ENCODE measurements around the gene HOXA4. TPM values are rescaled to one million over a fixed set of nuclear protein-coding genes. Genes with fewer than 3 reads are reported as not detected.

Gene HOXA4
- total RNA-seq, 2 experiments from 2014 or later, result 0.25 TPM; not detected in 1

DNA sequence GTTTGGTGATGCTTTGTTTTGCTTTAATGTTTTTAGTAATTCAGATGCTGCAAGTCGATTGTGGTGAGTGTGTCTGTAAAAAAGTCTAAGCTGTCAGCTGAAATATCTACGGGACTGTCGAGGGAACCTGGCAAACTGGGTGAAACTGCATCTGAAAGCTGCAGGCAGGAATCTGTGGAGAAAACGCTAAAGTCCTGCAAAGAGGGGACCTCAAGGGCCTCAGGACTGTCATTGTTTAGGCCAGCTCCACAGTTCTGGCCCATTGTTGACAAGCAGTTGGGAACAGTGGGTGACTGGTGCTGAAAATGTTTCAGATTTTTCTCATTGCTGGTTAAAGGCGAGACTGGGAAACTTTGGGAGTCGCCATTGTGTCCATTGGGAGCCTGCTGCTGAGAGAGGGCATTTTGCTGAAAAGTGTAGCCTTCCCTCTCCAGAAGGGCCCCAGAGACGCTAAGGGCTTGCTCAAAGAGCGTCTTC is 29.8 kb downstream of the HOXA4 start:
- Mint-ChIP-seq H3K4me1 (peaks cover 22% of the 10 kb centered on the region), H3K27me3 (peaks cover 88% of the 10 kb centered on the region), H3K27ac (no peak overlapping the region), H3K4me3 (no peak overlapping the region), H3K36me3 (ENCODE audit: low read depth) (peaks cover 18% of the 10 kb centered on the region), H3K9me3 (no peaks in the 10 kb centered on the region)
- DNase-seq, result no peak
- CTCF ChIA-PET, result interaction anchor here (0.9 to 1.2 kb wide), 2 partner anchors 32 to 47 kb away, joined by 3 read pairs; no protein-coding TSS in a partner anchor
- POLR2A ChIA-PET, result no interaction called here

DNA sequence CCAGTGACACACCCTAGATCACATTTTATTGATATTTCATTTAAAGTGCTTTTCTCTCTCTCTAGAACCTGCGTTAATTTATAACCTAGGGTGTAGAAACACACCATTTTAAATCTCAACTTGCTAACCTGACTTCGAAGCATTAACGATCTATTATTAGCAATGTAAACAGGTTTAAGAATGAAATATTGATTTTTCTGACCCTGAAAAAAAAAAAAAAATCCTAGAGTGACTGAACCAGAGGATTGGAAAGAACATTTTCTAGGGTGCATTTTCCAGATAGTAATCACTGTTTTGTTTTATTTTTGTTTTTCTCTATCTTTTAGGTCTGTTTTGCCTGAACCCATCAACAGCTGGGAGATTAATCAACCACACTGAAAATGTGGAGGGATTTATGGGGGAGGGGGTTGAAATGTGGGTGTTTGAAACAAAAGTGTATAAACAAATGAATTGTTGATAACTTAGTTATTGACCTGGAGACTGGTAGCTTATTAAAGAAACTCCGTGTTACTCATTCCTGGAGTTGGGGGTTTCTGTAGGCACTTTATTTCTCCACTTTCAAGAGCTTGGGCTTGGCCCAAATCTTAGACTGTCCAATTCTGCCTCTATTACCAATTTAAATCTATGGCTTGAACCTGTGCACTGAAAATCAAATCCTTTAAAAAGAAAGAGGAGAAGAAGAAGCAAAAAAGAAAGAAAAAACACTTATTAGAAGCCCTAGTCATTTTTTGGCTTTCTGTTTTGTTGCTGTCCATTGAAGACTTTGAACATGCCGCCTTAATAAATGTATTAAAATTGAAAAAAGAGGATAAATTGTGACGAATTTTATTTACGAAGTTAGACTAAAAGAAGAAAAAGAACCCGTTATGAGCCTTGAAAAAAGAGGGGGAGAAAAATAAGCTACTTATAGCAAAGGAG is 30.8 kb downstream of the HOXA4 start:
- Mint-ChIP-seq H3K27ac (no peak overlapping the region), H3K4me3 (no peak overlapping the region), H3K27me3 (peaks cover 89% of the 10 kb centered on the region), H3K4me1 (peaks cover 31% of the 10 kb centered on the region), H3K9me3 (no peaks in the 10 kb centered on the region), H3K36me3 (ENCODE audit: low read depth) (peaks cover 19% of the 10 kb centered on the region)
- ChIA-PET POLR2A (no interaction called here), CTCF (interaction anchor here (0.6 to 1.2 kb wide), 5 partner anchors 20 to 1308 kb away, joined by 3 to 4 read pairs (median 3); no protein-coding TSS in a partner anchor)
- no peak for DNase-seq

- CTCF ChIA-PET, result interaction anchor here (0.7 to 1.2 kb wide), 4 partner anchors 20 to 62 kb away, joined by 3 to 4 read pairs (median 3); no protein-coding TSS in a partner anchor
- H3K4me1 Mint-ChIP-seq, result peaks cover 31% of the 10 kb centered on the region
- H3K27me3 Mint-ChIP-seq, result peaks cover 89% of the 10 kb centered on the region
- no peak overlapping the region for H3K27ac Mint-ChIP-seq
- POLR2A ChIA-PET, result no interaction called here
- no peak overlapping the region for H3K4me3 Mint-ChIP-seq
- no peaks in the 10 kb centered on the region for H3K9me3 Mint-ChIP-seq
- DNase-seq, result no peak
- H3K36me3 Mint-ChIP-seq (ENCODE audit: low read depth), result peaks cover 19% of the 10 kb centered on the region
Observed at GRCh38 chr7:27098578-27099451, 31.7 kb downstream of the HOXA4 start.

GRCh38 chr7:27097686-27098577 is 32.6 kb downstream of the HOXA4 start:
- Mint-ChIP-seq H3K9me3 (no peaks in the 10 kb centered on the region), H3K4me1 (peaks cover 29% of the 10 kb centered on the region), H3K36me3 (ENCODE audit: low read depth) (peaks cover 17% of the 10 kb centered on the region), H3K27me3 (peaks cover 89% of the 10 kb centered on the region), H3K4me3 (peak overlapping the region; percentile 82), H3K27ac (no peak overlapping the region)
- ChIA-PET CTCF (interaction anchor here (0.7 to 1.7 kb wide), 4 partner anchors 50 to 63 kb away, joined by 3 to 5 read pairs (median 4); no protein-coding TSS in a partner anchor), POLR2A (no interaction called here)
- DNase-seq, result no peak

GRCh38 chr7:27096768-27097514 is 33.6 kb downstream of the HOXA4 start:
- Mint-ChIP-seq H3K36me3 (ENCODE audit: low read depth) (peaks cover 15% of the 10 kb centered on the region), H3K27me3 (peaks cover 91% of the 10 kb centered on the region), H3K27ac (no peak overlapping the region), H3K4me1 (peaks cover 31% of the 10 kb centered on the region), H3K9me3 (no peaks in the 10 kb centered on the region), H3K4me3 (peak overlapping the region; percentile 82)
- ChIA-PET CTCF (interaction anchor here (1.7 kb wide), 1 partner anchor 64 kb away, joined by 5 read pairs; no protein-coding TSS in a partner anchor), POLR2A (no interaction called here)
- DNase-seq, result no peak

DNA sequence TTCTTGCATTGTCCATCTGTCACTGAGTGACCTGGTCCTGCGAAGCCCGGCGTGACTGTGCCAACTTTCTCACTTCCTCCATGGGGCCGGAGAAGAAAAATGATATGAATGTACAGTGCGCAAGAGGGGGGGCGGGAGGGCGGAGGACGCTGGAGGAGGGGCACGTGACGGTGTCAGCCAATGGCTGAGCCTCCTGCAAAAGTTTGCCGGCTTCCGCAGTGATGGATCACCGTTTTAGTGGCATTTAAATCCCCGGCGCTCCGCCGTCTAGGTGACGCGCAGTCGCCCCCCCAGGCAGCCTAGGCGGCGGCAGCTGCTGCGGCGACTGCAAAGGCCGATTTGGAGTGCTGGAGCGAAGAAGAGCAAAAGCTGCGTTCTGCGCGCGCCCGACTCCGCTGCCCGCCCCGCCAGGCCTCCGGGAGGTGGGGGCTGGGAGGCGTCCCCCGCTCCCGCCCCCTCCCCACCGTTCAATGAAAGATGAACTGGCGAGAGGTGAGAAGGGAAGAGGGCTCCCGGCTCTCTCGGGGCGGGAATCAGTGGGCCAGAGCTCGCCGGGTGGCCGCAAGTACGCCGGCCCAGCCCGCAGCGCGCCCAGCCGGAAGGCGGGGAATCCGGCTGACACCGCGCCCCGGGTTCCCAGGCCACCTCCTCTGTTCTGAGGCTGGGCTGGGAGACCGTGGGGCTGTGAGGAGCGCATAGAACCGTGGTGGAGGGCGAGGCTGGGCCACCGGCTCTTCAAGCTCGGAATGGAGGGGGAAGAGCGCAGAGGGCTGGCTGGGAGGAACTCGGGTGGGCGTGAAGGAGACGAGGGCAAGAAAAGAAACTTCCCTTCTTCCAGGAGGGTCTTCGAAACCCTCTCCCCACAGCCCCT is 34.4 kb downstream of the HOXA4 start, which contains the start of gene HOXA1:
HOXA1 (minus strand) TSS at position 104 of the 871 bp plus-strand sequence; CDS start at position 16, 88 bp downstream.
- peak; percentile 72 for DNase-seq
- H3K4me3 Mint-ChIP-seq, result peak within 1 kb of the TSS; percentile 82
- peaks cover 29% of the 10 kb centered on the region for H3K4me1 Mint-ChIP-seq
- H3K27me3 Mint-ChIP-seq, result peaks cover 92% of the 10 kb centered on the region
- peak within 1 kb of the TSS; percentile 33 for H3K27ac Mint-ChIP-seq
- ChIA-PET POLR2A (no interaction called here), CTCF (interaction anchor here (0.9 to 1.7 kb wide), 2 partner anchors 65 to 229 kb away, joined by 4 to 5 read pairs; no protein-coding TSS in a partner anchor)
- no peaks in the 10 kb centered on the region for H3K9me3 Mint-ChIP-seq
- H3K36me3 Mint-ChIP-seq (ENCODE audit: low read depth), result peaks cover 11% of the 10 kb centered on the region

DNA sequence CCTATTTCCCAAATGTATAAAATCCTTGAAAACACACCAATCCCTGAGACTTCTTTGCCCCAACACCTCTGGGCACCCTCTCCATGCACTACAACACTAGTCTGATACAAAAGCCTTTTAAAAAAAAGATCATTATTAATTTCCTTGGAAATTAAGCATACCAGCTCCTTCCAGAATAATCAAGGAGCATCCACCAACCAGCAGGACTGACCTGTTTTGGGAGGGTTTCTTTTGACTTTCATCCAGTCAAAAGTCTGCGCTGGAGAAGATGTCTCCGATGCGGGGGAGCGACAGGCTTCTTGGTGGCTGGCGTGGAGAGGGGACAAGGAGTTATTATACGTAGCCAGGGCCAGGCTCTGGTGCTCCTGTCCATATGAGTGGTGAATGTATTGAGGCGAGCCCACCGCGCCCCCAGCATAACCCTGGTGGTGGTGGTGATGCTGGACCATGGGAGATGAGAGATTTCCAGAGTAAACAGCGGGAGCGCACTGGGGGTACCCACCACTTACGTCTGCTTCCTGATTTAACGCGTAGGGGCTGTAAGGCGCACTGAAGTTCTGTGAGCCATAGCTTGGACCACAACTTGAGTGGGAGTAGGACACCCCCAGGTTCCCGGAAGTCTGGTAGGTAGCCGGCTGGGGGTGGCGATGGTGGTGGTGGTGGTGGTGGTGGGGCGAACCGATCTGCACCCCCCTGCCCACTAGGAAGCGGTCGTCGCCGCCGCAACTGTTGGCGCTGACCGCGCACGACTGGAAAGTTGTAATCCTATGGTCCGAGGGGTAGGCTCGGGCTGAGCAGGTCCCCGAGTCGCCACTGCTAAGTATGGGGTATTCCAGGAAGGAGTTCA is 35.3 kb downstream of the HOXA4 start:
- ChIA-PET POLR2A (no interaction called here), CTCF (interaction anchor here (0.6 to 1.6 kb wide), 5 partner anchors 11 to 413 kb away, joined by 3 to 4 read pairs (median 3); no protein-coding TSS in a partner anchor)
- peak overlapping the region; percentile 33 for H3K27ac Mint-ChIP-seq
- peaks cover 29% of the 10 kb centered on the region for H3K4me1 Mint-ChIP-seq
- no peaks in the 10 kb centered on the region for H3K9me3 Mint-ChIP-seq
- peaks cover 92% of the 10 kb centered on the region for H3K27me3 Mint-ChIP-seq
- H3K4me3 Mint-ChIP-seq, result peak overlapping the region; percentile 82
- peaks cover 11% of the 10 kb centered on the region for H3K36me3 Mint-ChIP-seq (ENCODE audit: low read depth)
- no peak for DNase-seq

GRCh38 chr7:27094304-27095049 is 36.1 kb downstream of the HOXA4 start:
- H3K27ac Mint-ChIP-seq, result no peak overlapping the region
- peaks cover 7% of the 10 kb centered on the region for H3K36me3 Mint-ChIP-seq (ENCODE audit: low read depth)
- ChIA-PET CTCF (interaction anchor here (0.6 to 1.6 kb wide), 4 partner anchors 10 to 412 kb away, joined by 3 to 4 read pairs (median 3); no protein-coding TSS in a partner anchor), POLR2A (no interaction called here)
- DNase-seq, result no peak
- peak overlapping the region; percentile 82 for H3K4me3 Mint-ChIP-seq
- peaks cover 92% of the 10 kb centered on the region for H3K27me3 Mint-ChIP-seq
- no peaks in the 10 kb centered on the region for H3K9me3 Mint-ChIP-seq
- peaks cover 29% of the 10 kb centered on the region for H3K4me1 Mint-ChIP-seq

DNA sequence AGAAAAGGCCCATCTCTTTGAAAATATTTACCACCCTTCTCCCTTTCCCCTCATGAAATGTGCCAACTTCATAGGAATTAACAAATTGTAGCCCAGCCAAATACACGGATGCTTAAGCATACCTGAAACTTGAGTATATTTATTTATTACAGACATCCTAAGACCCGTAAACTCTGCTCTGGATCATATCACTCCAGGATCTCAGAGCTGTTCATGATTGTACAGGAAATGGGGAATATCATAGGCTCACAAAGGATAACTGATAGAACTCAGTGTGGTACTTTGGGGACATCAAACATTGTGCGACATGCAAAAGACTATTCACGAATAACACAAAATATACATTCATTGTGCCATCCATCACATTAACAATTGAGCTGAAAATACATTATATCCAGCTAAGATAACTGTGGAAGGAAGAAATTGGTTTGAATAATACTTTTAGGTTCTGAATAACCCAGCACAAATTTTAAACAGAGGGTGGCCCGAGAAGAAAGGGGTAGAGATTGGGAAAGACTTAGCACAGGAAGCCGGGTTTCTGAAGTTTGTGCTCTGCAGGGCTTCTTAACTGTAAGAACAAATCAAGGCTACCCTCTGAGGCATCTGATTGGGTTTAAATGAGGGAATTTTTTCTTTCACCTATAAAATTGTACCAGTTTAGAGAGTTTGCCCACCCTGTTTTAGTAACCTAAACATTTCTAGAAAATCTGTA is 37.2 kb downstream of the HOXA4 start:
- no peak for DNase-seq
- H3K4me1 Mint-ChIP-seq, result peaks cover 26% of the 10 kb centered on the region
- H3K9me3 Mint-ChIP-seq, result no peaks in the 10 kb centered on the region
- POLR2A ChIA-PET, result interaction anchor here (0.6 kb wide), 1 partner anchor 130 kb away, joined by 3 read pairs; no protein-coding TSS in a partner anchor
- no peak overlapping the region for H3K27ac Mint-ChIP-seq
- no peak overlapping the region for H3K4me3 Mint-ChIP-seq
- CTCF ChIA-PET, result interaction anchor here (1.2 to 1.6 kb wide), 3 partner anchors 10 to 411 kb away, joined by 3 to 6 read pairs (median 4); no protein-coding TSS in a partner anchor
- H3K27me3 Mint-ChIP-seq, result peaks cover 93% of the 10 kb centered on the region
- H3K36me3 Mint-ChIP-seq (ENCODE audit: low read depth), result peaks cover 1% of the 10 kb centered on the region
